ENCODE data around the gene ZNF346.

Gene ZNF346

DNA sequence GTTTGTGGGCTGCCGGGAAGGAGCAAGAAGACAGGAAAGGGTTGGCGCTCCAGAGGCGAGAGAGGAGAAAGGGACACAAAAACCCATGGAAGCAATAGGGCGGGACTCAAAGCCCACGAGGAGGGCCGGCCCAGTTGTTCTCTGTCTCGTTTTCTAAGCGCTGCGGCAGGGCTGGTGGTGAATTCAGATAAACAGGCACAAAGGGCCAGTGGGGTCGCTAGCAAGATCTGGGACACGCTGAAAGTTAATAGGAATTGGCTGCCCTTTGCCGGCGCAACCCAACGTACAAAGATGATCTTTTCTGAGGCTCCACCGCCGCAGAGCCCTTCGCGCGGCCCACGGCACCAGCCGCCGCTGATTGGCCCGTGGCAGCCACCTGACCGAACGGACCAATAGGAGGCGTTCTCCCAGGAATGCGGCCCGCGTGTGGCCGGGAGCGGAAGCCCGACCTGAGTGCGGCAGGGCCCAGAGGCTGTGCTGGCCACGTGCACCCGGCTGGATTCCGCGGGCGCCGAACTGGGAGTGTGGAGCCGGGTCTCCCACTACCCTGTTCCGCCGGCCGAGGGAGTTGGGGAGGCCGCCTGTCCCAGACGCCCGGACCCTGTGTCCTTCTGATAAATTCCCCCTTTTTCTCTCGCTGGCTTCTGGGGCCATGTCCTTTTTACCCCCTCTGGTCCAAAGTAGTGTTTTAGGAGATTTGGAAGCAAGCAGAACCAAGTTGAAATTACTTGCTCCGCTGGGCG, 94.3 kb downstream of the ZNF346 start:
- DNase-seq (ENCODE audit: low read depth, low spot score): peak; percentile 93

- DNase-seq (ENCODE audit: low read depth, low spot score): no peak
Measured at GRCh38 chr5:177117441-177118045, 95.0 kb downstream of the ZNF346 start.

- no peak for DNase-seq (ENCODE audit: low read depth, low spot score)
Measured at GRCh38 chr5:177122566-177122965, 100.1 kb downstream of the ZNF346 start.

- no peak for DNase-seq (ENCODE audit: low read depth, low spot score)
Measured at GRCh38 chr5:177123789-177124485, 101.4 kb downstream of the ZNF346 start.

- peak; percentile 69 for DNase-seq (ENCODE audit: low read depth, low spot score)
Measured at GRCh38 chr5:177124486-177124991, 102.0 kb downstream of the ZNF346 start.

- no peak for DNase-seq (ENCODE audit: low read depth, low spot score)
Measured at GRCh38 chr5:177126771-177127170, 104.3 kb downstream of the ZNF346 start.

- DNase-seq (ENCODE audit: low read depth, low spot score): no peak
Measured at GRCh38 chr5:177128551-177128981, 106.1 kb downstream of the ZNF346 start.

DNA sequence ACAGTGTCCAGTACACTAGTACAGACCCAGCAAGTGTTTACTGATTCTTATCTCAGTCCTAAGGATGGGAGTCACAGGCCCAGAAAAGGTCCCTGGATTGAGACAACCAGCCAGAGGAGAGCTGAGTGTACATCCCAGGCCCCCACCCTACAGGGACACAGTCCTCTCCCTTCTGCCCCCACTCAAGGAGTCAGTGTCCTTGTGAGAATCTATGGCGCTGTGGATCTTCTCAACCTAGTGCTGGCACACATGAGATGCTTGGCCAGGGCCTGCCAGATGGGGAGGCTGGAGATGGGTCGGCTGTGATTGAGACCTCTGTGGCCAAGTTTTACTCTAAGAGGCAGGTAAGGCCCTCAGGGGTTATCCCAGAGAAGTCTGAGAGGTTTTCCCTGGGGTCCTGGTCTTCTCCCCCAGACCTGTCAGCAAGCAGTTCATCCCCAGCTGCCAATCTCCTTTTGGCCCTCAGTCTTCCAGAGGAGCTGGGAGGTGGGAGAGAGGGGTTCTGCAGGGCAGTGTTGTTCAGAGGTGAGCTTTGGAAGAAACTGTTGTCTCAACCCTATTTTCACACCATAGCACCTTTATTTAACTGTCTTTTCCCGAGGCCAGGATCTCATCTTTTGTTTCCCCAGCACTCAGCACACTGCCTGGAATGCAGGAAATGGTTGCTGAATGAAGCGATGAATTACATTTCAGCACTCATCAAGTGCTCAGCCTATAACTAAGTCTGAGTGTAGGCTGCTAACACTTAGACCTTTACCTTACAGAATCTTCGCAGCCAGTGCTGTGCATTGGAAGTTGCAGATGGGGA, 107.9 kb downstream of the ZNF346 start:
- DNase-seq (ENCODE audit: low read depth, low spot score): no peak

Measured in ELF-1 (cell line).